Calu3 (cell line): Measurements from ENCODE around the gene LPCAT1. TPM values are rescaled to one million over a fixed set of nuclear protein-coding genes. Genes with fewer than 3 reads are reported as not detected.

Experiments
- BruUV-seq: library from RNA; stranded (reverse); fragments of 400-500 nt; replicated peaks from 2 replicates; lab custom pipeline; 2021; lab: Mats Ljungman, UMichigan
- CTCF ChIA-PET: fragments of 300-600 bp; sonication (Branson Sonifier 250); formaldehyde crosslinking; loops from one replicate; lab custom pipeline; 2022; ENCODE audit warnings: antibody characterized with exemption; lab: Charles Lee
- DNase-seq: peaks from one replicate; pipeline ENCODE4 v3.0.0; 2022
- H3K27ac Mint-ChIP-seq: one replicate; pipeline ENCODE4 v1.8.0; 2022; ENCODE audit warnings: mixed read lengths; ENCODE audit not compliant: unreplicated experiment
- H3K27me3 Mint-ChIP-seq: one replicate; pipeline ENCODE4 v1.8.0; 2022; ENCODE audit warnings: mixed read lengths; ENCODE audit not compliant: unreplicated experiment
- H3K36me3 Mint-ChIP-seq: one replicate; pipeline ENCODE4 v1.8.0; 2022; ENCODE audit warnings: mild to moderate bottlenecking, moderate library complexity, mixed read lengths; ENCODE audit not compliant: insufficient read depth, unreplicated experiment
- H3K4me1 Mint-ChIP-seq: one replicate; pipeline ENCODE4 v1.8.0; 2022; ENCODE audit warnings: mild to moderate bottlenecking, low read depth, mixed read lengths; ENCODE audit not compliant: unreplicated experiment
- H3K4me3 Mint-ChIP-seq: one replicate; pipeline ENCODE4 v1.8.0; 2022; ENCODE audit warnings: mild to moderate bottlenecking, low read depth, moderate library complexity, mixed read lengths; ENCODE audit not compliant: unreplicated experiment
- H3K9me3 Mint-ChIP-seq: one replicate; pipeline ENCODE4 v1.8.0; 2022; ENCODE audit warnings: low read depth, mixed read lengths; ENCODE audit not compliant: unreplicated experiment
- intact Hi-C: fragments of 100-400 bp; cut with micrococcal nuclease; formaldehyde crosslinking; loops from one replicate; pipeline ENCODE4 v1.10.0; 2022; ENCODE audit not compliant: unreplicated experiment
- total RNA-seq: library from RNA; stranded (reverse); gene quantifications from 2 replicates; pipeline ENCODE4 v1.2.3, GENCODE V29; 2022
- TF ChIP-seq, protein P1 (sequence below): fragments of 200-600 bp; IDR thresholded peaks from one replicate; pipeline ENCODE4 v1.8.0; 2022; ENCODE audit warnings: antibody characterized with exemption; ENCODE audit not compliant: unreplicated experiment

Gene LPCAT1
- total RNA-seq, 1 experiment from 2014 or later = 42.3 TPM

DNA sequence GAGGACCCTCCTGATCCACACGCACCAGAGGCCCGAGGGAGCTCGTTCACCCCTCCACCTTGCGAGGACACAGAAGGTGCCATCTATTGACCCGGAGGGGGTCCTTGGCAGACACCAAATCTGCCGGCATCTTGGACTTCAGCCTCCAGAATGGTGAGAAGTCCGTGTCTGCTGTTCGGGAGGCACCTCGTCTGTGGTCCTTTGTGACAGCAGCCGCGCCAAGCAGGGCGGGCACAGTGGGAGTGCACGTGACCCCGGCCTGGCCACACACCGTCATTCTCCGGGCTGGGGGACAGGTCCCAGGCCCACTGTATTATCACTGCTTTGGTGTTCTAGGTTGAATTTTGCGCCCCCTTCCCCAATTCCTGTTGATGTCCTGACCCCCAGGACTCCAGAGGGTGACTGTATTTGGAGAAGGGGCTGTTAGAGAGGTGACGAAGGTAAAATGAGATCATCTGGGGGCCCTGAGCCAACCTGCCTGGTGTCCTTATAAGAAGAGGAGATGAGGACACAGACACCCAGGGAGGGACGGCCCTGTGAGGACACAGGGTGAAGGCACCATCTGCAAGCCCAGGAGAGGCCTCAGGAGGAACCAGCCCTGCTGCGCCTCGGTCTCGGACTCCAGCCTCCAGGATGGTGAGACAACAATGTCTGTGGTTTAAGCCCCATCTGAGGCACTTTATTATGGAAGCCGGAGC is 15.7 kb downstream of the LPCAT1 start:
- intact Hi-C loops = no loop called here
- no peak overlapping the region for H3K27ac Mint-ChIP-seq
- H3K9me3 Mint-ChIP-seq = no peaks in the 10 kb centered on the region
- no peaks in the 10 kb centered on the region for H3K4me1 Mint-ChIP-seq
- H3K4me3 Mint-ChIP-seq = no peak overlapping the region
- H3K36me3 Mint-ChIP-seq = peaks cover 5% of the 10 kb centered on the region
- TF ChIP-seq, protein P1, sequence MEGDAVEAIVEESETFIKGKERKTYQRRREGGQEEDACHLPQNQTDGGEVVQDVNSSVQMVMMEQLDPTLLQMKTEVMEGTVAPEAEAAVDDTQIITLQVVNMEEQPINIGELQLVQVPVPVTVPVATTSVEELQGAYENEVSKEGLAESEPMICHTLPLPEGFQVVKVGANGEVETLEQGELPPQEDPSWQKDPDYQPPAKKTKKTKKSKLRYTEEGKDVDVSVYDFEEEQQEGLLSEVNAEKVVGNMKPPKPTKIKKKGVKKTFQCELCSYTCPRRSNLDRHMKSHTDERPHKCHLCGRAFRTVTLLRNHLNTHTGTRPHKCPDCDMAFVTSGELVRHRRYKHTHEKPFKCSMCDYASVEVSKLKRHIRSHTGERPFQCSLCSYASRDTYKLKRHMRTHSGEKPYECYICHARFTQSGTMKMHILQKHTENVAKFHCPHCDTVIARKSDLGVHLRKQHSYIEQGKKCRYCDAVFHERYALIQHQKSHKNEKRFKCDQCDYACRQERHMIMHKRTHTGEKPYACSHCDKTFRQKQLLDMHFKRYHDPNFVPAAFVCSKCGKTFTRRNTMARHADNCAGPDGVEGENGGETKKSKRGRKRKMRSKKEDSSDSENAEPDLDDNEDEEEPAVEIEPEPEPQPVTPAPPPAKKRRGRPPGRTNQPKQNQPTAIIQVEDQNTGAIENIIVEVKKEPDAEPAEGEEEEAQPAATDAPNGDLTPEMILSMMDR = no peak
- CTCF ChIA-PET = interaction anchor here (1.2 kb wide), 1 partner anchor 16 kb away, joined by 3 read pairs; no protein-coding TSS in a partner anchor
- no TSS peak for BruUV-seq
- no peaks in the 10 kb centered on the region for H3K27me3 Mint-ChIP-seq
- no peak for DNase-seq

DNA sequence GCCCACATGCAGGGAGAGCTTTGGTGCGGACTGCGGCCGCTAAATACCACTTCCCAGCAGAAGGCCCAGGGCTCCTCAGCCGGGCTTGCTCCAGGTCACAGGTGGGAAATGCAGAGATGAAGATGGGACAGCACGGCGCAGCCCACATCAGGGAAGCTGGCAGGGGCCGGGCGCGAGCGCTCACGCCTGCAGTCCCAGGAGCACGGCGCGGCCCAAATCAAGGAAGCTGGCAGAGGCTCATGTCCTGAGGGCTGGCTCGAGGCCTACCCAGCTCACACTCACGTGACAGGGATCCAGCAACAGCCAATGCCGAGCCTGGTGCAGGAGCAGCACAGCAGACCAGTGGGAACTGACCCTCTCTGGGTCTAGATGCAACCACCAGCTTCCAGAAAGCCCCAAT is 16.3 kb downstream of the LPCAT1 start:
- DNase-seq = no peak
- intact Hi-C loops = no loop called here
- H3K36me3 Mint-ChIP-seq = peaks cover 5% of the 10 kb centered on the region
- no peaks in the 10 kb centered on the region for H3K4me1 Mint-ChIP-seq
- CTCF ChIA-PET = no interaction called here
- TF ChIP-seq, protein P1 = no peak
- no peak overlapping the region for H3K4me3 Mint-ChIP-seq
- no peaks in the 10 kb centered on the region for H3K27me3 Mint-ChIP-seq
- no peak overlapping the region for H3K27ac Mint-ChIP-seq
- no TSS peak for BruUV-seq
- H3K9me3 Mint-ChIP-seq = no peaks in the 10 kb centered on the region

DNA sequence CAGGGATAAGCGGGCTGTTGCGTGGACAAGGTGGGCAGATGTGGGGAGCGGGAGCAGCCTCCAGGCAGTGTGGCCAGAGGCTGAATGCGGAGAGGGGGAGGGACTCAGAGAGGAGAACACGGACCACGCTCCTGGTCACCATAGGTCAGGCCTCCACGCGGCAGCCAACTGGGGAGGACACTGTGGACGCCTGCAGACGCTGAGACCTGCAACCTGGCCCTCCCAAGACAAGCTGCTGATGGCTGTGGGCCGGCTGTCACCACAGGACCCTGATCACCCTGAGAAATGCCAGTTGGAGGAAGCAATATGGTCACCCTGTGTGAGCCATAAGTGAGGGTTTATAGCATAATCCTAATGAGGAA is 16.8 kb downstream of the LPCAT1 start:
- intact Hi-C loops = no loop called here
- no peak for DNase-seq
- H3K4me1 Mint-ChIP-seq = no peaks in the 10 kb centered on the region
- TF ChIP-seq, protein P1 = no peak
- CTCF ChIA-PET = no interaction called here
- no peak overlapping the region for H3K4me3 Mint-ChIP-seq
- no peak overlapping the region for H3K27ac Mint-ChIP-seq
- H3K27me3 Mint-ChIP-seq = no peaks in the 10 kb centered on the region
- no peaks in the 10 kb centered on the region for H3K9me3 Mint-ChIP-seq
- no TSS peak for BruUV-seq
- H3K36me3 Mint-ChIP-seq = peaks cover 5% of the 10 kb centered on the region

DNA sequence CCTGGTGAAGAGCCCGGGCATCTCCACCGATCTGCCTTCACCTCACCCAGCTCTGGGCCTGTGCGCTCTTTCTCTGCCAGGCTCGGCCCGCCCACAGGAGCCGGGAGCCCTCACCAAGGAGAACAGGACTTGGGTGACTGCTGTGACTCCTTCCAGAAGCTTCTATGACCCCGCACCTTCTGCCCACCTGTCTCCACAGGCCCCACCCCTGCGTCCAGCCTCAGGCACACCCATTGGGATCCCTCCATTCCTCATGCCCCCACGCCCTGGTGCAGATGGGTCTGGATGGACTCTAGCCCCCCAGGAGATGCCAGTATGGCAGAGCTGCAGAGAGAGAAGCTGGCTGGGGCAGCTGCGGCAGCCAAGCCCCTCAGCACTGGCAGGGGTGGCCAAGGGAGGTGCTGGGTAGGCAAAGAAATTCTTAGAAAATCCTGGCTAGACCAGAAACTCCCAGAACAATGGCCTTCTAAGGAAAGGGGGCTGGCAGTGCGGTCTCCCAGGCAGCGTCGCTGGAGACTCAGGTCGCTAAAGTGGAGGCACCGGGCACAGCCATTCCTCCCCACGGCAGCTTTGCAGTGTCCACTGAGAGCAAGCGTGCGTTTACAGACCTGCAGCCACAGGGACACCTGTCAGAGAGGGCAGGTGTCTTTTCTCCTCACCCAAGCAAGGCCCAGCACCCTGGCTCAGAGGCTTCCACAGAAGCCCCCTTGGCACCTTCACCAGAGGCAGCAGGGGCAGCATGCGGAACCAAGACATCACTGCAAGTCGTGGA is 17.3 kb downstream of the LPCAT1 start:
- no peaks in the 10 kb centered on the region for H3K9me3 Mint-ChIP-seq
- H3K27me3 Mint-ChIP-seq = no peaks in the 10 kb centered on the region
- intact Hi-C loops = no loop called here
- no peaks in the 10 kb centered on the region for H3K4me1 Mint-ChIP-seq
- DNase-seq = no peak
- no peak overlapping the region for H3K4me3 Mint-ChIP-seq
- H3K27ac Mint-ChIP-seq = no peak overlapping the region
- BruUV-seq = no TSS peak
- TF ChIP-seq, protein P1 = no peak
- H3K36me3 Mint-ChIP-seq = peaks cover 5% of the 10 kb centered on the region
- CTCF ChIA-PET = no interaction called here
